WTC11 (cell line): ENCODE results near the gene ADORA2B.

ENCODE experiments used
- TCF7 ChIP-seq: sonication (generic); formaldehyde crosslinking; IDR thresholded peaks from 2 replicates; pipeline ENCODE4 v1.8.0; 2022; ENCODE audit warnings: mild to moderate bottlenecking, low read depth, missing genetic modification reagents, moderate library complexity
- TF ChIP-seq, protein P1 (sequence below): fragments of 200-600 bp; IDR thresholded peaks from 2 replicates; pipeline ENCODE4 v1.8.0; 2022; ENCODE audit warnings: antibody characterized with exemption
- TF ChIP-seq, protein P2 (sequence below): sonication (generic); formaldehyde crosslinking; IDR thresholded peaks from 2 replicates; pipeline ENCODE4 v1.8.1; 2023; ENCODE audit warnings: mild to moderate bottlenecking, missing genetic modification reagents, moderate library complexity

DNA sequence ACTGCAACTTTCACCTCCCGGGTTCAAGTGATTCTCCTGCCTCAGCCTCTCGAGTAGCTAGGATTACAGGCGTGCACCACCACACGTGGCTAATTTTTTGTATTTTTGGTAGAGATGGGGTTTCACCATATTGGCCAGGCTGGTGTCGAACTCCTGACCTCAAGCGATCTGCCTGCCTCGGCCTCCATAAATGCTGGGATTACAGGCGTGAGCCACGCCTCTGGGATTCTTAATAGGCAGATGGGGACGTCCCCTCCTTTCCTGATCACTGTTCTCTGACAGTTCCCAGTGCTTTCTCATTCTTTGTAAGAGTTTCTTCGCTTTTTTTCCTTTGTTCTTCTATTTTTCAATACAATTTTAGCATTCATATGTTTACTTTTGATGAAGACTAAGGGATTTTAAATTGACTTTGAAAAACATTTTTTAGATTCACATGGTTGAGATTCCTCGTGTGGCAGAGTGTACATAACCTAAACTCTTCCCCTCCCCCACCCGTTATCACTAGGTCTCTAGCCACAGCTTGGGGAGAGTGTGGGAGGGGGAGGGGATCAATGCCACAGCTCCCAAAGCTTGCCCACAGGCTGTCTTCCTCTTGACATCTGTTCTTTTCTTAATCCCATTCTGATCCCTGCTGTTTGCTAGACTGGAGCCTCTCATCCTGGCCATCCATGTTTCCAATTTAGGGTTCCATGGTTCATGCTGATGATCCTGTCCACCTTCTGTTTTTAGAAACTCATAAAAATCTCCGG, 11.0 kb downstream of the ADORA2B start:
- TF ChIP-seq, protein P1, sequence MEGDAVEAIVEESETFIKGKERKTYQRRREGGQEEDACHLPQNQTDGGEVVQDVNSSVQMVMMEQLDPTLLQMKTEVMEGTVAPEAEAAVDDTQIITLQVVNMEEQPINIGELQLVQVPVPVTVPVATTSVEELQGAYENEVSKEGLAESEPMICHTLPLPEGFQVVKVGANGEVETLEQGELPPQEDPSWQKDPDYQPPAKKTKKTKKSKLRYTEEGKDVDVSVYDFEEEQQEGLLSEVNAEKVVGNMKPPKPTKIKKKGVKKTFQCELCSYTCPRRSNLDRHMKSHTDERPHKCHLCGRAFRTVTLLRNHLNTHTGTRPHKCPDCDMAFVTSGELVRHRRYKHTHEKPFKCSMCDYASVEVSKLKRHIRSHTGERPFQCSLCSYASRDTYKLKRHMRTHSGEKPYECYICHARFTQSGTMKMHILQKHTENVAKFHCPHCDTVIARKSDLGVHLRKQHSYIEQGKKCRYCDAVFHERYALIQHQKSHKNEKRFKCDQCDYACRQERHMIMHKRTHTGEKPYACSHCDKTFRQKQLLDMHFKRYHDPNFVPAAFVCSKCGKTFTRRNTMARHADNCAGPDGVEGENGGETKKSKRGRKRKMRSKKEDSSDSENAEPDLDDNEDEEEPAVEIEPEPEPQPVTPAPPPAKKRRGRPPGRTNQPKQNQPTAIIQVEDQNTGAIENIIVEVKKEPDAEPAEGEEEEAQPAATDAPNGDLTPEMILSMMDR, result no peak
- TF ChIP-seq, protein P2, sequence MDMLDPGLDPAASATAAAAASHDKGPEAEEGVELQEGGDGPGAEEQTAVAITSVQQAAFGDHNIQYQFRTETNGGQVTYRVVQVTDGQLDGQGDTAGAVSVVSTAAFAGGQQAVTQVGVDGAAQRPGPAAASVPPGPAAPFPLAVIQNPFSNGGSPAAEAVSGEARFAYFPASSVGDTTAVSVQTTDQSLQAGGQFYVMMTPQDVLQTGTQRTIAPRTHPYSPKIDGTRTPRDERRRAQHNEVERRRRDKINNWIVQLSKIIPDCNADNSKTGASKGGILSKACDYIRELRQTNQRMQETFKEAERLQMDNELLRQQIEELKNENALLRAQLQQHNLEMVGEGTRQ, result no peak
- no peak for TF ChIP-seq TCF7
